SJCRH30 (cell line): ENCODE measurements around the gene SIX6. TPM values are rescaled to one million over a fixed set of nuclear protein-coding genes. Genes with fewer than 3 reads are reported as not detected.

Source experiments
- DNase-seq, 2 experiments: peaks; one replicate each; pipeline ENCODE4 v3.0.0-alpha.2; 2015 to 2020
- H3K27ac ChIP-seq: fragments of 250-450 bp; sonication (Bioruptor Pico); 2 replicates; pipeline ENCODE4 v1.5.1; 2020; ENCODE audit warnings: mild to moderate bottlenecking, moderate library complexity
- H3K27me3 ChIP-seq: fragments of 250-450 bp; sonication (Bioruptor Pico); 2 replicates; pipeline ENCODE4 v1.5.1; 2020; ENCODE audit warnings: mild to moderate bottlenecking, moderate library complexity
- H3K36me3 ChIP-seq: fragments of 250-450 bp; sonication (Bioruptor Pico); 2 replicates; pipeline ENCODE4 v1.5.1; 2020; ENCODE audit warnings: mild to moderate bottlenecking, moderate library complexity
- H3K4me1 ChIP-seq: fragments of 250-450 bp; sonication (Bioruptor Pico); 2 replicates; pipeline ENCODE4 v1.5.1; 2020; ENCODE audit warnings: mild to moderate bottlenecking, moderate library complexity
- H3K4me3 ChIP-seq: fragments of 250-450 bp; sonication (Bioruptor Pico); 2 replicates; pipeline ENCODE4 v1.5.1; 2020; ENCODE audit warnings: mild to moderate bottlenecking, moderate library complexity
- H3K9me3 ChIP-seq: fragments of 250-450 bp; sonication (Bioruptor Pico); replicated peaks from 2 replicates; pipeline ENCODE4 v1.5.1; 2020; ENCODE audit warnings: mild to moderate bottlenecking, moderate library complexity
- total RNA-seq: library from RNA; depleted of rRNA; stranded (reverse); fragments of >200 nt; shearing (Covaris generic); gene quantifications from 2 replicates; pipeline ENCODE4 v1.2.3, GENCODE V29; 2014

SIX6 gene
- total RNA-seq, 1 experiment from 2014 or later = not detected

DNA sequence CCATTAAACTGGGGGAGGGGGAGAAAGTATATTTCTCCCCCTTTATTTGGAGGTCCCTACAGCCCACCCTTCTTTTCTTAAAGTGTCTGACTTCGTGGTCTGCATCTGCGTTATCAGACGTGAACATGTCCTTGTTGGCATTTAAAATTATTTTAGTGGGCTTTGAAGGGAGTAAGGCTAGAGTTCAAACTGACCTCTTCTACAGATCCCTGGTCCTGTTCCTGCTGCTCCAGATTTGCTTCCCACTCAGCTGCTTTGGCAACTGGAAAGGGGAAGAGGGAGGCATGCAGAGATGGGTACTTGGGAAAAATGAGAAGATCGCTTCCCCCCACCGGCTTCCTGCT lies 611 bp upstream of the SIX6 start:
- Histone ChIP-seq H3K27ac (no peak overlapping the region), H3K9me3 (no peaks in the 10 kb centered on the region), H3K4me1 (no peaks in the 10 kb centered on the region), H3K36me3 (no peaks in the 10 kb centered on the region), H3K4me3 (no peak overlapping the region), H3K27me3 (no peaks in the 10 kb centered on the region)
- DNase-seq = no peak

GRCh38 chr14:60509438-60510253 lies 700 bp downstream of the SIX6 start:
- H3K4me1 ChIP-seq = no peaks in the 10 kb centered on the region
- H3K9me3 ChIP-seq = no peaks in the 10 kb centered on the region
- H3K36me3 ChIP-seq = no peaks in the 10 kb centered on the region
- no peak for DNase-seq
- H3K4me3 ChIP-seq = no peak overlapping the region
- H3K27ac ChIP-seq = no peak overlapping the region
- H3K27me3 ChIP-seq = no peaks in the 10 kb centered on the region

- Histone ChIP-seq H3K36me3 (no peaks in the 10 kb centered on the region), H3K9me3 (no peaks in the 10 kb centered on the region), H3K4me3 (no peak overlapping the region), H3K27ac (no peak overlapping the region), H3K27me3 (no peaks in the 10 kb centered on the region), H3K4me1 (no peaks in the 10 kb centered on the region)
- DNase-seq = no peak
Measured at GRCh38 chr14:60510254-60510950, 1.5 kb downstream of the SIX6 start.

- no peaks in the 10 kb centered on the region for H3K4me1 ChIP-seq
- no peaks in the 10 kb centered on the region for H3K36me3 ChIP-seq
- H3K27me3 ChIP-seq = no peaks in the 10 kb centered on the region
- no peaks in the 10 kb centered on the region for H3K9me3 ChIP-seq
- no peak overlapping the region for H3K4me3 ChIP-seq
- DNase-seq = no peak
- H3K27ac ChIP-seq = no peak overlapping the region
Measured at GRCh38 chr14:60510951-60511599, 2.1 kb downstream of the SIX6 start.

DNA sequence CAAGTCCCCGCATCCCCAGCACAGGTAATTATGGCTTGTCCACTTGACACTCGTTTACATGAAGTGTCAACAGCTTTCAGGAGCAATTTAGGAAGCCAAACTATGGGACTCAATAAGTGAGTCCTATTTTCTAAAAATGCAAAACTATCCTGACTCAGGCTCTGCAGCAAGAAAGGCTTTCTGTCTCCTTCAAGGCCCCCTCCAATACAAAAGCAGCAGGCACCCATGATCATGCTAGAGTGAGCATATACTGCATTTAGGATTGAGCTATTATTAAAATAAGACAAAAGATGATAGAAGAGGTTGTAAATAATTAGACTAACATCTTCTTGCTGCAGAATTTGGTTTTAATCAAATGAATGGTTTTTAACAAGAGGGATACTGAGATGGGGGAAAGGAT lies 3.2 kb downstream of the SIX6 start:
- DNase-seq = no peak
- Histone ChIP-seq H3K36me3 (no peaks in the 10 kb centered on the region), H3K4me3 (no peak overlapping the region), H3K4me1 (no peaks in the 10 kb centered on the region), H3K27me3 (no peaks in the 10 kb centered on the region), H3K27ac (no peak overlapping the region), H3K9me3 (no peaks in the 10 kb centered on the region)

GRCh38 chr14:60512973-60513571 lies 4.1 kb downstream of the SIX6 start:
- H3K4me1 ChIP-seq = no peaks in the 10 kb centered on the region

DNA sequence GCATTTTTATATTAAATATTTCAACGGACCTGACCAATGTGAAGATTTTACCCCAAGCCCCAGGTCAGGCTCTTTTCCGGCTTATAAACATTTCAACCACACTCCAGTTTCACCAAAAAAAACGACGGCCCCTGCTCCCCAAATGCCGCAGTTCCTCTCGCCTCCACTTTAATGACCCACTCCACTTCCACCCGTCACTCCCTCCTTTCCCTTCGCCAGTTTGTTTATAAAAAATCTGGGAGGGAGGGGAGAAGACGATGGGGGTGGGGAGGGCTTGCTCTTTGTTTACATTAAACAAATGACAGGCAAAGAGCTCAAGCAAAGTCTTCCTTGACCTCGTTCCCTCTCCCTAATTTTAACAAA lies 5.4 kb downstream of the SIX6 start:
- Histone ChIP-seq H3K27me3 (no peaks in the 10 kb centered on the region), H3K36me3 (no peaks in the 10 kb centered on the region), H3K27ac (no peak overlapping the region), H3K9me3 (no peaks in the 10 kb centered on the region), H3K4me3 (no peak overlapping the region), H3K4me1 (no peaks in the 10 kb centered on the region)
- no peak for DNase-seq

More at GRCh38 chr14:60512973-60513571, 4.1 kb downstream of the SIX6 start:
- no peaks in the 10 kb centered on the region for H3K9me3 ChIP-seq
- no peaks in the 10 kb centered on the region for H3K36me3 ChIP-seq
- H3K4me3 ChIP-seq = no peak overlapping the region
- H3K27me3 ChIP-seq = no peaks in the 10 kb centered on the region
- H3K27ac ChIP-seq = no peak overlapping the region
- DNase-seq = no peak

DNA sequence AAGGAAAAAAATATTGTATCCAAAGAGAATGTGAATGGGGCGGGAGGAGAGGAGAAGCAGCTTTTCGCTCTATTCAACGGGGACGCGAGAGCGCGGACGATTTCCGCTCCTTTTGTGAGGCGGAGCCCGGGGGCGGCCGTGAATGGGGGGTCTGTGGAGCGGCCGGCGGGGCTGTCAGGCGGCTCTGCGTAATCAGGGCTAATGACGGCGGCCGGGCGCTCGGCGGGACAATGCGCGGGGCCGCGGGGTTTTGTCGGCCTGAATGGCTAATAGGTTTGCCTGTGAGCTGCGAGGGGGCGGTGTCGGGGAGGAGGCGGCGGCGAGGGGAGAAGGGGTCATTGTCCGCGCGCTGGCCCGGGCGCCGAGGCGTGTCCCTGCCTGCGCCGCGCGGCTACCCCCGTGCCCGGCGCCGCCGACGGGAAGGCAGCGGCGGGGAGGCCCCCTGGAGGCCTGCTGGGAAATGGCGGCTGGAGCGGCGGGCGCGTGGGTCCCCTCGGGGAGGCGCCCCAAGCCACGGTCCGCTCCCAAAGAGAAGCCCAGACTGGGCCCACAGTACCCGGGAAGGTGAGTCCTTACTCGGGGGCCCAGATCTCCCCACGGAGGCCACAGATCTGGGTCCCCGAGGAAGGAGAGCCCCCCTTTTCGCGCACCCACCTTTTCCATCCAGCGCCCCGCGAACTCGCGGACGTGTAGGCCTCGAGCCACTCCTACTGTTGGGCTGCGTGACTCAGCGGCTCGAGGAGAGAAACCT lies 6.0 kb downstream of the SIX6 start:
- H3K4me3 ChIP-seq = no peak overlapping the region
- no peak for DNase-seq
- H3K36me3 ChIP-seq = no peaks in the 10 kb centered on the region
- no peak overlapping the region for H3K27ac ChIP-seq
- no peaks in the 10 kb centered on the region for H3K9me3 ChIP-seq
- H3K27me3 ChIP-seq = no peaks in the 10 kb centered on the region
- H3K4me1 ChIP-seq = no peaks in the 10 kb centered on the region

- Histone ChIP-seq H3K27me3 (no peaks in the 10 kb centered on the region), H3K4me1 (no peaks in the 10 kb centered on the region), H3K36me3 (no peaks in the 10 kb centered on the region), H3K27ac (no peak overlapping the region), H3K4me3 (no peak overlapping the region), H3K9me3 (no peaks in the 10 kb centered on the region)
- no peak for DNase-seq
Measured at GRCh38 chr14:60515511-60516289, 6.8 kb downstream of the SIX6 start.

DNA sequence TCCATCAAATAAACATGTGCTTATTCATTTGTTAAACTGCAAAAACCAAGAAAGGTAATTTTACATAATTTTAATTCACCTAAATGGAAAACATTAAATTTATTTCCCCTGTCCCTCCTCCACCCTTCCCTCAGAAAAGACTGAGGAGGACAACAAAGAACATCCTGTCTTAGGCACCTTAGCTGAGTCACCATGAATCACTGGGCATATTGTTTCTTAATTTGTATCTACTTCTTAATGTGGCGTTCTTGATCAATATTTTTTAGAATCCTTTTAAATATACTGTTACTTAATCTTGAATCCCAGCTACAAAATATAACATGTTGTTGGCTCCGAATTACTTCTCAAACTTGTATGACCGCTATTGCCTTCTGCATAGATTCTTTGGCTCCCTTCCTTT lies 23.5 kb downstream of the SIX6 start:
- no peak for DNase-seq
- H3K27ac ChIP-seq = no peak overlapping the region
- H3K4me3 ChIP-seq = no peak overlapping the region
- no peaks in the 10 kb centered on the region for H3K27me3 ChIP-seq
- H3K36me3 ChIP-seq = no peaks in the 10 kb centered on the region
- no peaks in the 10 kb centered on the region for H3K4me1 ChIP-seq
- no peaks in the 10 kb centered on the region for H3K9me3 ChIP-seq

GRCh38 chr14:60537663-60538062 lies 28.7 kb downstream of the SIX6 start:
- Histone ChIP-seq H3K27me3 (no peaks in the 10 kb centered on the region), H3K9me3 (no peaks in the 10 kb centered on the region), H3K4me1 (no peaks in the 10 kb centered on the region), H3K36me3 (no peaks in the 10 kb centered on the region), H3K4me3 (no peak overlapping the region), H3K27ac (no peak overlapping the region)
- no peak for DNase-seq

DNA sequence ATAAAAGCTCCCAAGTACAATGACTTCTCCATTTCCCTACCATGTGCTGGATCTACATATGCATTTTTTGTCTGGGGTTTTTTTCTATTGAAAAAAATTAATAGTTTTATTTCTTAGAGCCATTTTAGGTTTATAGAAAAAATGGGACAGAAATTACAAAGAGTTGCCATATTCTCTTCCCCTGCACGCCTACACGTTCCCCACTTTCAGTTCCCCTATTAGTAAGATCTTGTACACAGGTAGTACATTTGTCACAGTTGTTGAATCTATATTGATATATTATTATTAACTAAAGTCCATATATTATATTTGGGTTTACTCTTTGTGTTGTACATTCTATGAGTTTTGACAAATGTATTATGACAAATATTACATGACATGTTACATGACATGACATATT lies 35.7 kb downstream of the SIX6 start:
- no peak for DNase-seq
- Histone ChIP-seq H3K9me3 (no peaks in the 10 kb centered on the region), H3K36me3 (no peaks in the 10 kb centered on the region), H3K4me3 (no peak overlapping the region), H3K27ac (no peak overlapping the region), H3K4me1 (no peaks in the 10 kb centered on the region), H3K27me3 (no peaks in the 10 kb centered on the region)

GRCh38 chr14:60553808-60554207 lies 44.9 kb downstream of the SIX6 start:
- DNase-seq = no peak
- Histone ChIP-seq H3K4me1 (no peaks in the 10 kb centered on the region), H3K27ac (no peak overlapping the region), H3K4me3 (no peak overlapping the region), H3K27me3 (no peaks in the 10 kb centered on the region), H3K9me3 (peaks cover 3% of the 10 kb centered on the region; the same call in 1 of the 2 replicates), H3K36me3 (no peaks in the 10 kb centered on the region)
